ENCODE data around the gene CENPN. TPM values are rescaled to one million over a fixed set of nuclear protein-coding genes. Genes with fewer than 3 reads are reported as not detected.

Gene CENPN
- total RNA-seq, 1 experiment from 2014 or later, result 105 TPM

DNA sequence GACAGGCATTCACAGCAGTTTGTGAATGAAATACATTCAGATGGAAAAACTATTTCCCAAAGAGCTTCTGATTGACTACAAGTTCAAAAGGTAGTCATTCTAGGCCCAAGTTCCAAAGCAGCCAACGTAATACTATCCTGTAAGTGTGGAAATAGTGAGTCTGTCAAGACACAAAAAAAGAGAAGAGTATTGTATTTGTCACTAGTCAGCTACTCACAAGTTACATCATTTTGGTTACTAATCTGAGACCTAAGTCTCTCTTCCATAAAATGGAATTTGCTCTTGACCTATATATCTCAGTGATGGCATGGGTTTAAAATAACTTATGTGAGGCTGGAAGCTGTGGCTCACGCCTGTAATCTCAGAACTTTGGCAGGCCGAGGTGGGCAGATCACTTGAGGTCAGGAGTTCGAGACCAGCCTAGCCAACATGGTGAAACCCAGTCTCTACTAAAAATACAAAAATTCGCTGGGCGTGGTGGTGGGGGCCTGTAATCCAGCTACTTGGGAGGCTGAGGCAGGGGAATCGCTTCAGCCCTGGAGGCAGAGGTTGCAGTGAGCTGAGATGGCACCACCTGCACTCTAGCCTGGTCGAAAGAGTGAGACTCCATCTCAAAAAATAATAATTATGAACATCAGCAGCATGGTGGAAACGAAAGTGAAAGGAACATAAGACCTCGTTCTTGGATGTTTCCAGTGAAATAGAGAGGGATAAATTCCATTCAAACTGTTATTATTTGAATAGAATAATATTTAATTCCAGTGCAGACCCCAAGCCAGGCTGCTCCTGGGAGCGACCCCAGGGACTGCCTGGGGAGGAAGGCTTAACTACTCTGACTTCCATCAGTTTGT, 3.2 kb upstream of the CENPN start:
- Mint-ChIP-seq H3K9me3 (ENCODE audit: unreplicated experiment) (no peaks in the 10 kb centered on the region), H3K4me3 (ENCODE audit: unreplicated experiment) (no peak overlapping the region), H3K36me3 (ENCODE audit: insufficient read depth, unreplicated experiment) (peaks cover 40% of the 10 kb centered on the region), H3K27me3 (ENCODE audit: insufficient read depth, unreplicated experiment) (no peaks in the 10 kb centered on the region), H3K27ac (ENCODE audit: unreplicated experiment) (no peak overlapping the region), H3K4me1 (ENCODE audit: low read depth, unreplicated experiment) (peaks cover 30% of the 10 kb centered on the region)
- Histone ChIP-seq H3K4me3 (ENCODE audit: low read depth, low read length) (no peak overlapping the region), H3K4me1 (peaks cover 28% of the 10 kb centered on the region), H3K9me3 (no peaks in the 10 kb centered on the region), H3K27me3 (replicated peaks; ENCODE audit: control insufficient read depth, insufficient read depth, low read length) (no peaks in the 10 kb centered on the region), H3K36me3 (ENCODE audit: control insufficient read depth, insufficient read depth, low read length) (no peaks in the 10 kb centered on the region)
- ChIA-PET CTCF (interaction anchor here (0.9 to 1.5 kb wide), 3 partner anchors 11 to 32 kb away, joined by 4 to 7 read pairs (median 5); partner anchors contain the start of gene ATMIN), POLR2A (interaction anchor here (0.9 kb wide), 1 partner anchor 11 kb away, joined by 4 read pairs; no protein-coding TSS in a partner anchor)
- TF ChIP-seq, protein P1, sequence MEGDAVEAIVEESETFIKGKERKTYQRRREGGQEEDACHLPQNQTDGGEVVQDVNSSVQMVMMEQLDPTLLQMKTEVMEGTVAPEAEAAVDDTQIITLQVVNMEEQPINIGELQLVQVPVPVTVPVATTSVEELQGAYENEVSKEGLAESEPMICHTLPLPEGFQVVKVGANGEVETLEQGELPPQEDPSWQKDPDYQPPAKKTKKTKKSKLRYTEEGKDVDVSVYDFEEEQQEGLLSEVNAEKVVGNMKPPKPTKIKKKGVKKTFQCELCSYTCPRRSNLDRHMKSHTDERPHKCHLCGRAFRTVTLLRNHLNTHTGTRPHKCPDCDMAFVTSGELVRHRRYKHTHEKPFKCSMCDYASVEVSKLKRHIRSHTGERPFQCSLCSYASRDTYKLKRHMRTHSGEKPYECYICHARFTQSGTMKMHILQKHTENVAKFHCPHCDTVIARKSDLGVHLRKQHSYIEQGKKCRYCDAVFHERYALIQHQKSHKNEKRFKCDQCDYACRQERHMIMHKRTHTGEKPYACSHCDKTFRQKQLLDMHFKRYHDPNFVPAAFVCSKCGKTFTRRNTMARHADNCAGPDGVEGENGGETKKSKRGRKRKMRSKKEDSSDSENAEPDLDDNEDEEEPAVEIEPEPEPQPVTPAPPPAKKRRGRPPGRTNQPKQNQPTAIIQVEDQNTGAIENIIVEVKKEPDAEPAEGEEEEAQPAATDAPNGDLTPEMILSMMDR (IDR thresholded peaks at IDR 0.05; ENCODE audit: insufficient read depth in 1 of 2, low read depth in 1 of 2, low read length in 1 of 2, severe bottlenecking in 1 of 2, unreplicated experiment in 1 of 2), result no peak
- no peak for DNase-seq
- intact Hi-C loops (cut with micrococcal nuclease; ENCODE audit: unreplicated experiment), result loop anchor here (1.0 to 10.0 kb wide), 2 partner anchors 73 to 731 kb away; partner anchors contain the start of gene C16orf46
- no TSS peak for BruUV-seq (replicated peaks)

DNA sequence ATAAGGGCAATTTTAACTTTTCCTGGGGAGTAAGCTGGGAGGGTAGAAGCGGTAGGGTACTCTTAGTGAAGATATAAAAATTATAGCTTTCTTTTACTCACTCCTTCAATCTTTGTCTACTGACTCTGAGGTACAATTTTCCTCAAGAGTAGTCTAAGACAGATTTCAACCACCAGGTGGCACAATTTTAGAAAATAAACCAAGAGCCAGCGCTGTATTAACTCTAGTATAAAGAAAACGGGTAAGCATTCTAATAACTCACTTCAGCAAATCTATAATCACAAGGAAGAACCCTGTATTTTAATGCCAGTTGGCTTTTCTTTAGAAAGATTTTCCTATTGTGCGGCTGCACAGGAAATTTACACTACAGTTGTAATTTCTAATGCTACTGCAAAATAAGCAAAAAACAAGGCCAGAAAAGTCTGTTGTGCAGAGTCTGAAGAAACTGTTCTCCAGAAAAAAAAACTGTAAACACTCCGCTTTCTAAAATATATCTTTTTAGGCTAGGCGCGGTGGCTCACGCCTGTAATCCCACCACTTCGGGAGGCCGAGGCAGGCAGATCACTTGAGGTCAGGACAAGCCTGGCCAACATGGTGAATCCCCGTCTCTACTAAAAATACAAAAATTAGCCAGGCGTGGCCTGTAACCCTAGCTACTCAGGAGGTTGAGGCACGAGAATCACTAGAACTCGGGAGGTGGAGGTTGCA, 2.2 kb upstream of the CENPN start:
- DNase-seq, result peak in 1 of 2 experiments; percentile 61
- H3K9me3 ChIP-seq, result no peaks in the 10 kb centered on the region
- Mint-ChIP-seq H3K27me3 (ENCODE audit: insufficient read depth, unreplicated experiment) (no peaks in the 10 kb centered on the region), H3K27ac (ENCODE audit: unreplicated experiment) (peak overlapping the region; percentile 55), H3K9me3 (ENCODE audit: unreplicated experiment) (no peaks in the 10 kb centered on the region), H3K4me3 (ENCODE audit: unreplicated experiment) (peak overlapping the region; percentile 94), H3K4me1 (ENCODE audit: low read depth, unreplicated experiment) (peaks cover 21% of the 10 kb centered on the region), H3K36me3 (ENCODE audit: insufficient read depth, unreplicated experiment) (peaks cover 40% of the 10 kb centered on the region)
- no TSS peak for BruUV-seq (replicated peaks)
- intact Hi-C loops (cut with micrococcal nuclease; ENCODE audit: unreplicated experiment), result loop anchor here (1.0 to 10.0 kb wide), 2 partner anchors 73 to 730 kb away; partner anchors contain the start of gene C16orf46
- H3K27me3 ChIP-seq (replicated peaks; ENCODE audit: control insufficient read depth, insufficient read depth, low read length), result no peaks in the 10 kb centered on the region
- peaks cover 24% of the 10 kb centered on the region for H3K4me1 ChIP-seq
- H3K36me3 ChIP-seq (ENCODE audit: control insufficient read depth, insufficient read depth, low read length), result no peaks in the 10 kb centered on the region
- CTCF ChIA-PET, result interaction anchor here (0.9 to 1.5 kb wide), 3 partner anchors 12 to 31 kb away, joined by 4 to 7 read pairs (median 5); partner anchors contain the start of gene ATMIN
- TF ChIP-seq, protein P1 (IDR thresholded peaks at IDR 0.05; ENCODE audit: insufficient read depth in 1 of 2, low read depth in 1 of 2, low read length in 1 of 2, severe bottlenecking in 1 of 2, unreplicated experiment in 1 of 2), result peak; percentile 57 to 75
- POLR2A ChIA-PET, result interaction anchor here (0.5 to 0.9 kb wide), 3 partner anchors 12 to 1096 kb away, joined by 3 to 4 read pairs (median 4); no protein-coding TSS in a partner anchor
- peak overlapping the region; percentile 85 for H3K4me3 ChIP-seq (ENCODE audit: low read depth, low read length)

Data from Caco-2 (cell line).